ENCODE data around the gene SSH3.
"Not testable (repeated sequence)": the region's sequence is repeated elsewhere in the genome, so short reads cannot be mapped to it uniquely, and the experiment has no call there.

Gene SSH3

DNA sequence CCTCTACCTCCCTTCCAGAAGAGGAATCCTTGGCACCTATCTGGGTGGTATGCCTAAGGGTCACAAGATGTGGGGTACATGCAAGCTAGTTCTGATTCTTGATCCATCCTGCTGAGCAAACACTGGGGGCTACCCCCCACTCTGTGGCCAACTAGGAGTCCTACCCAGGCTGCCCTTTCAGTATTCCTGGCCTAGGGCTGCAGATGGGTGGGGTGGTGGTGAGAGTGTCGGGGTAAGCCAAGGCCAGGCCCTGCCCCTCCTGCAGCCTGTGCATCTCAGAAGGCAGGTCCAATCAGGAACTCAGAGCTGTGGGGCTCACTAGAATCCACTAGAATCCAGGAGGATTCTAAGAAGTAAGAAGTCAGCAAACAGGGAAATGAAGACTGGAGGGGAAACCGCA is 10.9 kb downstream of the SSH3 start:
- DNase-seq, result no peak

DNA sequence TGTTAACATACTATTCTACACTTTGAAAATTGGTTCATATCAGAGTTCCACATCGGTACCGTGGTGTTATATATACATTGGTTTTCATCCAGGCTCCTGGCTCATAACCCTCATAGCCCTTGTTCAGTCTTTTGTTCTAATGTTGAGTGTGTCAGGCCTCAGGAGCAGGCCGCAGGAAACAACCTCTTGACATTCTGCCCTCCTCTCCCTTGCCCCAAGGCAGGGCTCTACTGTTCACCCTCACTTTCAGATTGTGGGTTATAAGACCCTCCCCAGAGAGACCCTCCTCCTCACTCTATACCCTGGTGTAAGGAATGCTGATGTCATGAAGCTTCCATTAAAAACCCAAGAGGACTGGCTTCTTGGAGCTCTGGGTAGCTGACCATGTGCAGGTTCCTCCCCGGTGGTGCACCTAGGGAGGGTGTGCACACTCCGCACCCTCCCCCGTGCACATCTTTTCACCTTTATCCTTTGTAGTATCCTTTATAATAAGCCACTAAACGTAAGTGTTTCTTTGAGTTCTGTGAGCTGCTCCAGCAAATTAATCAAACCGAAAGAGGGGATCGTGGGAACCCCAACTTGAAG is 12.1 kb downstream of the SSH3 start:
- DNase-seq, result no peak

DNA sequence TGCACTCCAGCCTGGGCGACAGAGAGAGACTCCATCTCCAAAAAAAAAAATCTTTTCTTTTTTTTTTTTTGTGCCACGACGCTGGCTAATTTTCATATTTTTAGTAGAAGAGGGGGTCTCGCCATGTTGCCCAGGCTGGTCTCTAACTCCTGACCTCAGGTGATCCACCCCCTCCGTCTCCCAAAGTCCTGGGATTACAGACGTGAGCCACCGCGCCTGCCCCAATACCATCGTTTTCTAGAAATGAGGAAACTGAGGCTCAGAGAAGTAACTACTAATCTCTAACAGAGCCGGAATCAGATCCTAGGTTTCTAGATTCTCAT is 13.5 kb downstream of the SSH3 start:
- no peak for DNase-seq

DNA sequence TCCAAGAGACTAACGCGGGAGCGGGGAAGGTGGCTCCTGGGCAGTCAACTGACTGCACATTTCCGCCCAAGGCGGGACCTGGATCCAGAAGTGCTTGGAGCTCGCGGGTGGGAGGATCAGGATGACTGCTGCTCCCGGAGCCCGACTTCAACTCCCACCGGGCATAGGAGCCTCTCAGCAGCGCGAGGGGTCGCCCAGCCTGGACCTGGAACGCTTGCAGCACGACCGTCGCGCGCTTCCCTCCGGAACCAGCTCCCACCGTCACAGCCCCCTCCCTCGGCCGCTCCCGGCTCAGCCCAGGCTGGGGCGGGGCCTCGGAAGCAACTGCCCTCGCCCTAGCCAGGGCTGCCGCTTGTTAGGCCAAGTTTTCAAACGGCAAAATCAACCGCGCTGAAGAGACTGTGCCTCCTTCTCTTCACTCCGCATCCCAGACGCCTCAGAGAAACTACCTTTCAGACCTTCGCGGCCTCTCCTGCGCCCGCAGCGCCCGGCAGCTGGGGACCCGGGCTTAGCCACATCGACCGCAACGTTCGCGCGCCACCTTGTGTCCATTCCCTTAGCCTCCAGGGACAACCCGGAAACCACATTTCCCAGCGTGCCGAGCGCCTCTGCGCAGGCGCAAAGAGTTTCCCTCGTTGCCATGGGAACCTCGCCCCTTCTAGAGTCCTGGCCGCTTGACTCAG is 14.0 kb downstream of the SSH3 start:
- peak; percentile 96 for DNase-seq

DNA sequence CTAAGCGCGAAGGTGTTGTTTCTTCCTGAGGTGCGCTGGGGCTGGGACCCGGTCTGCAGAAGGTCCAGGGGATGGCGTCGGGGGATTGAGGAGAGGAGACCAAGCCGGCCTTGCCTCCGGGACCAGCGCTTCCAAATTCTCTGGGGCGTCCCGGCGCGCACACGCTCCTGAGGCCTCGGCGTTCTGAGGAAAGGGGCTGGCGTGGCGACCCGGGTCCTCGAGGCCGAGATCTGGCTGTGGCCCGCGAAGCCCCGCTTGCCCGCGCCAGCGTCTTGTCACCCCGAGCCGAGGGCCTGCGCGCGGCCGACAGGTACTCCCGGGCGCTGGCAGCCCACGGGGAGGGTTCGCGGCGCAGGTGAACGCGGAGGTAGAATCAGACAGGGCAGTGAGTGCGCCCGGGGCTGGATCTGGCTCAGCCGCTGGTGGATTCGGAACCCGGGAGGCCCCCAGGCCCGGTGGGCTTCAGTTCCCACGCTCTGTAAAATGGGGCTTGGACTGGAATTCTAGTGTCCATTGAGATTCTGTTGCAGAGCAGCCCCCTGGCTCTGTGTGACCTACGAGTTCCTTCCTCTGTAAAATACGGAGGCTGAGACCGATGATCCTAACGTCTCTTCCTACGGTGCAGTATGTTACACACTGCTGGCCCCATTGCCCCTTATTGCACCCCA is 14.7 kb downstream of the SSH3 start:
- no peak for DNase-seq

DNA sequence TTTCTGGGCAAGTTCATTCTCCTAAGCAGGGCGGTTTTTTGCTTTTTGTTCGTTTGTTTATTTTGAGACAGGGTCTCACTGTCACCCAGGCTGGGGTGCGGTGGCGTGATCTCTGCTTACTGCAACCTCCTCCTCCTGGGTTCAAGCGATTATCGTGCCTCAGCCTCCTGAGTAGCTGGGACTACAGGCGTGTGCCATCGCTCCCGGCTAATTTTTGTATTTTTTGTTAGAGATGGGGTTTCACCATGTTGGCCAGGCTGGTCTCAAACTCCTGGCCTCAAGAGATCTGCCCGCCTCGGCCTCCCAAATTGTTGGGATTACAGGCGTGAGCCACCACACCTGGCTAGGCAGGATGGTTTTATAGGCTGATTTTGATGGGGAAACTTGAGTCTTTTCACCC is 15.5 kb downstream of the SSH3 start:
- DNase-seq, result not testable (repeated sequence)

DNA sequence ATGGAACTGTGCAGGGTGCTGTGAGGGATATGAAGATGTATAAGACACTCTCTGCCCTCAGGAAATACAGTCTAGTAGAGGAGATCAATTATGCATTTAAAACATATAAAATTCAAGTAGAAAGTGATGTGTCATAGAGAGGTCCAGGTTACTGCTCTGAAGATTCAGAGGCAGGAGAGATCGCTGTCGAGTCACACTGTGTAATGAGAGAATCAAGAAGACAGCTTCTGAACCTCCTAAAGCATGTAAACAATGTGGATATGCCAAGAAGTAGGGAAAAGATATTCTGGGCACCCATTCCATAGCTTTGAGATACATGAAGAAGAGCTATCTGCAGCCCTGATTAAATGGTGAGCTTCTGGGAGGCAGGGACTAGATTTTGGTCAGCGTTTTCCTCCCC is 16.7 kb downstream of the SSH3 start:
- no peak for DNase-seq

DNA sequence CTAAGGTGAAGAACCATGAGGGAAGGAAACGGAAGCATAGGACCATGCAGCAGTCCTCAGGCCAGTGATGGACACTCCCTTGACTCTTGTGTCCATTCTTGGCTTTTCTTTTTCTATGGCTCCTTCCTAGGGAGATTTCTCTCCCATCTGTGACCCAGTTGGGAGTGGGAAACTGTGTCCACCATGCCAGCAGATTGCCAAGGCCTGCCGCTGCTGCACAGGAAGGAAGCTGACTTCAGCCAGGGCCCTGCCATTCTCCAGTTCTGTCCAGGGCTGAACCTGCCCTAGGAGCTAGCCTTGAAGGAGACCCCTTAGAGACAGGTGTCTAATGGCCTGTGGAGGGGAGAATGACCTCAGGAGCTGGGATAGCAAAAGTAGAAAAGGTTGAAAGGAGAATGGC is 17.4 kb downstream of the SSH3 start:
- no peak for DNase-seq

DNA sequence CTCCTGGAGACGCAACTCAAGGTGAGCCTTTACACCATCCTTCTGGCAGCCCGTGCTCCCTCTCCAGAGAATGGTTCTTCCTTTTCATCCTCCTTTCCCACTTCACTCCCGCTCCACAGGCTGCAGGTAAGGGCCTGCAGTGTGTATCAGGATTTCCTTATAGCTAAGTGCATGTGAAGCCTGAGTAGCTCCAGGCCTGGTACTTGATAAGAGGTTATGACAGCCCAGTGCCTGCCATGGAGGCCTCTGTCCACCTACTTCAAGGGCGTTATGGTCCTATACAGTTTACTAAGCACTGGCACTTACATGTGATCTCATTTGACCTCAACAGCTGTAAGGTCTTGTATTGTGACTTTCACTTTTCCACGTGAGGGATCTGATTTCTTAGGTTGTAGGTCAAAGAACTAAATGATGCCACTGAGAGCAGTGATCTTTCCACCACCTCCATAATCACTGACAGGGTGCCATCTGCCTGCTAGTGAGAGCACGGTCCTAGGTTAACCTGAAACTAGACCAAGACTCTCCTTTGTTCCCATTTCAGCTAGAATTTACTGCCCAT is 18.1 kb downstream of the SSH3 start:
- no peak for DNase-seq

DNA sequence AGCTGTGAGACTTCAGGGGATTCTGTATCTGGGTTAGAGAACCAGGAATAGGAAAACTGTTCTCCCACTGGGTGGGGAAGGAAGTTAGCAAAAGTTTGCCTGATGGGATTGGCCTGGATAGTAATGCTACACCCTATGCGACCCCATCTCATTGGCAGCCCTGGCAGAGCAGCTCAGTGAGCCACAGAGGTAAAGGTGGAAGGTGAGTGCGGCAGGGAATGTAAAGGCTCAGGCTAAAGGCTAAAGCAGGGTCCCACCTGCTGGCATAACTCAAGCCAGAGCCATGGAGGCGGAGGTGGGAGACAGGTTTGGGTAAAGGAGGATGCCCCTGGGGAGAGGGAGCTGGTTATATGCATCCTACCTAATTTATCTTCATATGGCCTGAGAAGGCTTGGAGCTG is 18.7 kb downstream of the SSH3 start:
- no peak for DNase-seq

DNA sequence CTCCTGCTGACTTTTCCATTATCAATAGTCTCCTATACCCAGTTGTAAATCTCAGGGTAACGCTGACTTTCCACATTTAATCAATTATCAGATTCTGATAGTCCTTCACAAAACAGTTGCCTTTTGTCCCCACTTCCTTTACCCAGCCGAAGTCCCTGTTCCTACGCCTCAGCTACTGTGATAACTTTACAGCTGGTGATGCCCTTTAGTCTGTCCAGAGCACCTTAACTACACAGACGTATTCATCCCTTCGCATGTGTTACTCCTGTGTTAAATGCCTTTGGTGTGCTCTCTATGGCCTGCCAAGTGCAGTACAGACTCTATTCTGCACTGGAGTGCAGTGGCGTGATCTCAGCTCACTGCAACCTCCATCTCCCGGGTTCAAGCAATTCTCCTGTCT is 20.2 kb downstream of the SSH3 start:
- DNase-seq, result no peak

DNA sequence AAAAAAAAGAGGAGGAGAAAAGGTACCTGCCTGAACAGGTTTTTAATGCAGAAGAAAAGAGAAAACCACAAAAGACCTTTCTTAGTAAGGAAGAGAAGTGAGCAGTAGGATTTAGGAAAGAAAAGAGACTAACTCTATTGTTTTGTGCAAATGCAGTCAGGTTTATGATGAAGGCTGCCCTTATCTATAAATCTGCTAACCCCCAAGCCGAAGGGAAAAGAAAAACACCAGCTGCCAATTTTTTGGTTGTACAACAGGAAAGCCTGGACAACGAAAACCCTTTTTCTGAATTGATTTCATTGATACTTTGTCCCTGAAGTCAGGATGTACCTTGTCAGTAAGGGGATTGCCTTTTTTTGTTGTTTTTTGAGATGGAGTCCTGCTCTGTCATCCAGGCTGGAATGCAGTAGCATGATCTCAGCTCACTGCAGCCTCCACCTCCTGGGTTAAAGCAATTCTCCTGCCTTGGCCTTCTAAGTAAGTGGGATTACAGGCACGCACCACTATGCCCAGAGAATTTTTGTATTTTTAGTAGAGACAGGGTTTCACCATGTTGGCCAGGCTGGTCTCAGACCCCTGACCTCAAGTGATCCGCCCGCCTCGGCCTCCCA is 28.9 kb downstream of the SSH3 start:
- no peak for DNase-seq

DNA sequence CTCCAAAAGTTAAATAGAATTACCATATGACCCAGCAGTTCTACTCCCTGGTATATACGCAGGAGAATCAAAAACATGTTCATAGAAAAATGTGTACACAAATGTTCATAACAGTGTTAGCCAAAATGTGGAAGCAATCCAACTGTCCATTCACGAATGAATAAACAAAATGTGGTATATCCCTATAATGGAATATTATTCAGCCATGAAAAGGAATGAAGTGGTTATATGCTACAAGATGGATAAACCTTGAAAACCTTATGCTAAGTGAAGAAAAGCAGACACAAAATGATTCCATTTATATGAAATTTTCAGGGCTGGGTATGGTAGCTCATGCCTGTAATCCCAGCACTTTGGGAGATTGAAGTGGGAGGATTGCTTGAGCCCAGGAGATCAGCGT is 33.9 kb downstream of the SSH3 start:
- DNase-seq, result no peak

DNA sequence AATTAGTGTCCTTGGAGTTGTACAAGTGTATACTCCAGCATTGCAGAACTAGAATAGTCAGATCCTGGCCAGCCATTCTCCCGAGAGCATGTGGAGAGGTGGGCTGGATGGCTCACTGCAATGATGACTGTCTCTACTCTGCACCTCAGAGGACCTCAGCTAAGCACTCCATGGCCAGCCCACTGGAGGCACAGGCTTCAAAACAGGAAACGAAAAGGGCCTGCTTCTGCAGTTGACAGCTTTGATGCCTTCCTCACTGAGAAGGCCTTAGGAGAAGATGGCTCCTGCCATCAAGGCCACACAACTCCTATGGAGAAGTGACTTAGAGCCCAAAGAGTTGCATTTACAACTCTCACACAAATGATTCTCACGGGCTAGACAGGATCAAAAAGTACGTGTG is 40.9 kb downstream of the SSH3 start:
- no peak for DNase-seq

DNA sequence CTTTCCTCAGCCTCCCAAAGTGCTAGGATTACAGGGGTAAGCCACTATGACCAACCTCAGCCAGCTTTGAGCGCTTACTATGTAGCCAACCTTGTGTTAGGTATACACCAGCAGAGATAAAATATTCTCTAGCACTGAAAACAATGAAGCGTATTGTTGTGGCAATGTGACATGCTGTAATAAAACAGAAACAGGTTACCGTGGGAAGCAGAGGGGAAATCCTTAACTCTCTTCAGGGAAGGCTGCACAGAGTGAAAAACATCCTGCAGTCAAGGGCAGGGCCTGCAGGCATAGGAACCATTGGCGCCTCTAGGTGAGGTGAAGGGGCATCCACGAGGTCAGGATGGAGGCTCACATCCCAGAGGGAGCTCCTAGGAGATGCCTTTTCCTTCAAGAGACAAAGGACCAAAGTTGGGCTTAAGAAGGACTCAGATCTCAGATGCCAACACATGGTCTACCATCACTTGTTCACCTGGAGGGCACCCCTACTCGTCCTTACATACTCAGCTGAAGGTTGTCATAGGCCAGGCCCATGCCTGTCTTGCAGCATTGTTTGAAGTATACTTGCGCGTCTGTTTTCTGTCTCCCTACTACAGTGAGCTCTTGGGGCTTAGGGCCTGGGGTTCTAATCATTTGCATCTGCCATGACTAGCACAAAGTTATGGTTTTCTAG is 42.1 kb downstream of the SSH3 start:
- no peak for DNase-seq

DNA sequence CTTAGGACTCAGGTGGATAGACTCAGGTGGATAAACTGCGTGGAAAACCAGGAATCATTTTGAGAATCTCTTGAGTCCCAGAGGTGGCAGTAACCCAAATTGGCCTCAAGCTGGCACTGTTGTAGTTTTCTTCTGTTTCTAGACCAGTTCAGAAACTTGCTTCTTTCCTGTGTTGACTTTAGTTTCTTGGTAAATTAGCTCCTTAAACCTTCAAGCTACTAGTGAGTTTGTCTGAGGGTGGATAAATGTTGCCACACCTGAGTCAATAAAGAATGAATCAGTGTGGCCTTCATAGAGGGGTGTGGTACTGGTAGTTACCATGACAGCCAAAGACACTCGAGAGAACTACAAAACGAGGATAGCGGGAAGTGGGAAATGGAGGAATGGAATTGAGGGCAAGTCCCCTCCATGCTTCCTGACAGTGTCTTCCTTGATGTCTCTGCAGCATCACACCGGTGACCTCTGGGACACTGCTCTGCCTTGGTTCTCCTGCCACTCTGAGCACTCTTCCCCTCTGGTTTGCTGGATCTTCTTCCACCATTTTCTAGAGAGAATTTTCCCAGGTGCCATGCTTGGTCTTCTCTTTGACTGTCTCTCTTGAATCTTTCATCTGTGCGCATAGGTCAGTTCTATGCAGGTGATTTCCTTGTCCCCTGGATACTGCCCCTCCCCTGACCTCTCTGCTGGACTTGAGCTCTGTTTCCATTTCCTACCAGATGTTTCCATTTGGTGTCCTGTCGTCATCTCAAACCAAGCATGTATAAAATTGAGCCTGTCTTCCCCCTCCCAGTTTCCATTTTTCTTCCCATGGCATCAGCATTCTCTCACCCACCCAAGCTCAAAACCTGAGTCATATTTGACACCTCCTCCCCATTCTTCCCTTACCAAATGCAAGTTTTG is 42.8 kb downstream of the SSH3 start:
- peak; percentile 7 for DNase-seq

DNA sequence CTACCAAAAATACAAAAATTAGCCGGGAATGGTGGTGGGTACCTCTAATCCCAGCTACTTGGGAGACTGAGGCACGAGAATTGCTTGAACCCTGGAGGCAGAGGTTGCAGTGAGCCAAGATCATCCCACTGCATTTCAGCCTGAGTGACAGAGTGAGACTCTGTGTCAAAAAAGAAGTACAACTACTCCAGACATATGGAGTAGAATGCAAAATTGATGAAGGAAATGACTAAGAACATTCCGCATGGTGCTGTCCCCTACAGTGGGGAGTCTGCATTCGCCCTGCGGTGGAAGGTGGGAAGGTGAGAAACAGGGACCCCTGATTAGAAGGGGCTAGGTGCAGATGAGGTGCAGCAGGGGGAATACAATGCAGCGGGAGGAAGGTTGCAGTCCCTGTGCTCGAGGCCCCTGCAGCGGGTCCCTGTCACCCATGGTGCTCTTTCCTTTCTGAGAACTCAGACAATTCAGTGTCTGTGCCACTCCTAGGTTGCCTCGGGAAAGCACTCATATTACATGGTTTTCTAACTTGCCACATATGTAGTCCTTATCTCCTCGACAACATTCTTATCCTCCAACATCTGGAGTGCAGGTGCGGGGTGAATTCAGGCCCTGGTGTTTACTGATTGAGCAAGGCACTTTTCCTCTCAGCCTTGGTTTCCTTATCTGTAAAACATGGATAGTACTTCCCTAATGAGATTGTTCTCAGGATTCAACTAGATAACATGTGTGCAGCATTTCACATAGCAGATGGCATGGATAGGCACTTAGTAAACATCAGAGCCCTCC is 44.8 kb downstream of the SSH3 start:
- DNase-seq, result no peak

DNA sequence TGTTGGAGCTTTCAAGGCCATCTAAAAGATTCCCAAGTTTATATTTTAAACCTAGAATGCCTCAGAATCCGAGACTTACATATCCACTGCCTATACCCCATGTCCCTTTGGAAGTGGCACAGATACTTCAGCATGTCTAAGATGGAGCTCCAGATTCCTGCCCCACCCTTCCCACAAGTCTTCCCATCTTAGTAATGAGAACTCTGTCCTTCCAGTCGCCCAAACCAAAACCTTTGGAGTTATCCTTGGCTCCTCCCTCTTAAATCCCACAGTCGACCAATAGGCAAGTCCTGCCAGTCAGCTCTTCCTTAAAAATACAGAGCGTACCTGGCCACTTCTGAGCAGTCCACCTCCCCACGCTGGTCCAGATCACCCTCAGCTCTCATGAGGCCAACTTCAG is 45.7 kb downstream of the SSH3 start:
- DNase-seq, result no peak

DNA sequence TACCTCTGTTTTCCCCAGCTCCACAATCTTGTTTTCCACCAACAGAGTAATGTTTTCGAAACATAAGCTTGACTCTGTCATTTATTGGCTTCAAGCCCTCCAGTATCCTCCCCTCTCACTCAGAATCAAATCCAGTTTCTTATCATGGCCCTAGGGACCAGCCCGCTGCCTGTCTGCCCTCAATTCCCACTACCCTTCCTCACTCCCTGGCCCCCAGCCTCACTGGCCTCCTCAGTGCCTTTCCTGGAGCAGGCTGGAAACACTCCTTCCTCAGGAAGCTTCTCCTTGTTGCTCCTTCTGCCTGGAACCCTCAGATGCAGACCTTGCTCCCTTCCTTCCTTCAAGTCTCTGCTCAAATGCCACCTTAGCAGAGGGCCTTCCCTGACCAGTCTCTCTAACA is 46.1 kb downstream of the SSH3 start:
- no peak for DNase-seq

DNA sequence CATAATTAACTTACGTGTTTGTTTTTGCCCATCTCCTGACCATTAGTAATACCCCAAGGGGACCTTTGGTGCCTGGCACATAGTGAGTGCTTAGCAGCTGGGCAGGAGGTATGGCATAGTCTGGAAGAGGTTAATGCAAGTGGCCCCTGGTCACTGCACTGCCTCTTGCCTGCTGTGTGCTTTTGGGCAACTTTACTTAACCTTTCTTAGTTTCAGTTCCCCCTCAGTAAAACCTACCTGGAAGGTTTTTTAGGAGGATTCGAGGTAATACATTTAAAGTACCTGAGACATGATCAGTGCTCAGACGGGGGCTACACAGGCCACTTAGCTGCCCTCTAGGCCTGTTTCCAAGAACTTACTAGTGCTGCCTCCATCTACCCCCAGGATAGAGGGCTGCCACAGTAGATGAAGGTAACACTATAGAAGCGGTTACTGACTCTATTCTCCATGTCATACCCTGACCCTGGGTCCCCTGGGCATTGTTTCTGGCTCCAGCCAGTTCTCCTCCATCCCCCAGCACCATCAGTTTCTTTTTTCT is 46.7 kb downstream of the SSH3 start:
- DNase-seq, result no peak
